MV-4-11 (cell line): Measurements from ENCODE around the gene MYO15A.

ENCODE experiments used
- DNase-seq: peaks from one replicate; lab custom pipeline; 2025; lab: John Stamatoyannopoulos, UW

MYO15A gene

GRCh38 chr17:18108401-18109312 lies at the start of gene MYO15A:
Gene MYO15A (plus strand): TSS chr17:18108756. CDS start chr17:18118801, 10,045 bp downstream.
- no peak for DNase-seq

GRCh38 chr17:18059283-18059682 lies 49.3 kb upstream of the MYO15A start:
- no peak for DNase-seq

- DNase-seq: peak; percentile 23
Measured at GRCh38 chr17:18064053-18064452, 44.5 kb upstream of the MYO15A start.

- DNase-seq: no peak
Measured at GRCh38 chr17:18065546-18065945, 43.0 kb upstream of the MYO15A start.

- DNase-seq: no peak
Measured at GRCh38 chr17:18066866-18067265, 41.7 kb upstream of the MYO15A start.

GRCh38 chr17:18069101-18069500 lies 39.5 kb upstream of the MYO15A start:
- DNase-seq: no peak

- DNase-seq: peak; percentile 72
Measured at GRCh38 chr17:18070861-18071340, 37.7 kb upstream of the MYO15A start.

- DNase-seq: no peak
Measured at GRCh38 chr17:18071751-18072150, 36.8 kb upstream of the MYO15A start.

GRCh38 chr17:18074566-18075272 lies 33.8 kb upstream of the MYO15A start:
- DNase-seq: no peak

- DNase-seq: no peak
Measured at GRCh38 chr17:18076936-18077335, 31.6 kb upstream of the MYO15A start.

GRCh38 chr17:18079543-18079942 lies 29.0 kb upstream of the MYO15A start:
- DNase-seq: no peak

- no peak for DNase-seq
Measured at GRCh38 chr17:18084256-18084655, 24.3 kb upstream of the MYO15A start.

- peak; percentile 81 for DNase-seq
Measured at GRCh38 chr17:18087610-18088491, 20.7 kb upstream of the MYO15A start, which contains the start of gene DRG2. Gene DRG2 (plus strand): TSS chr17:18087948. CDS start chr17:18088024, 76 bp downstream.

GRCh38 chr17:18089613-18090012 lies 18.9 kb upstream of the MYO15A start:
- DNase-seq: no peak

GRCh38 chr17:18093616-18094408 lies 14.7 kb upstream of the MYO15A start:
- peak; percentile 62 for DNase-seq

- no peak for DNase-seq
Measured at GRCh38 chr17:18094409-18094807, 14.1 kb upstream of the MYO15A start.

GRCh38 chr17:18099516-18099915 lies 9.0 kb upstream of the MYO15A start:
- no peak for DNase-seq

- DNase-seq: no peak
Measured at GRCh38 chr17:18100616-18101015, 7.9 kb upstream of the MYO15A start.

- no peak for DNase-seq
Measured at GRCh38 chr17:18101828-18102227, 6.7 kb upstream of the MYO15A start.

GRCh38 chr17:18102640-18103039 lies 5.9 kb upstream of the MYO15A start:
- peak; percentile 52 for DNase-seq

GRCh38 chr17:18105027-18105426 lies 3.5 kb upstream of the MYO15A start:
- no peak for DNase-seq
